GM06990 (cell line): Measurements from ENCODE around the gene ATE1.

Source experiments
- DNase-seq: peaks from one replicate; pipeline ENCODE4 v3.0.0-alpha.2; 2011; ENCODE audit not compliant: insufficient read length; ENCODE audit errors: extremely low read depth
- H3K27me3 ChIP-seq: replicated peaks from 2 replicates; pipeline ENCODE4 v1.6.0; 2011; ENCODE audit warnings: low read length; ENCODE audit not compliant: control insufficient read depth, insufficient read depth
- H3K36me3 ChIP-seq: 2 replicates; pipeline ENCODE4 v1.5.1; 2011; ENCODE audit warnings: low read length; ENCODE audit not compliant: control insufficient read depth, insufficient read depth
- H3K4me3 ChIP-seq: replicated peaks from 2 replicates; pipeline ENCODE4 v1.5.1; 2011; ENCODE audit warnings: low read depth, mild to moderate bottlenecking, control low read depth, low read length
- TF ChIP-seq, protein P1 (sequence below): IDR thresholded peaks from 2 replicates; pipeline ENCODE4 v1.5.1; 2011; ENCODE audit warnings: low read length, control low read depth, mild to moderate bottlenecking, inconsistent platforms; ENCODE audit not compliant: insufficient read depth, poor library complexity, severe bottlenecking

Gene ATE1

DNA sequence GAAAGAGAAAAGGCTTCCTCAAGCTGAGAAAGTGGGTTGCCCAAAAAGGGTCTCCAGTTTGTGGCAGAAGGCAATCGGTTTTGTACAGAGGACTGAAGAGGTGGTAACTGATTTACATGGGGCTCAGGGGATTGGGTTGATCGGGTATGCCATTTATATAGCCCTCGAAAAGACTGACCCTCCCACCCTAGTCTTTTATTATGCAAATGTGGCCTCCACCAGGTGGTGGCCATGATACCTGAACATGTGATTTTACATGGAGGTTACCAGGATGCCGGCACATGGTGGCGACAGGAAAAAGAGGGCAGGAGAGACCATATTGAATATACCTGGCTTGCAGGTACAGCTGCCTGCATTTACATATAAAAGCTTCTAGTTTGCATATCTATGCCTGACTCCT lies 36.7 kb downstream of the ATE1 start:
- DNase-seq = no peak
- TF ChIP-seq, protein P1, sequence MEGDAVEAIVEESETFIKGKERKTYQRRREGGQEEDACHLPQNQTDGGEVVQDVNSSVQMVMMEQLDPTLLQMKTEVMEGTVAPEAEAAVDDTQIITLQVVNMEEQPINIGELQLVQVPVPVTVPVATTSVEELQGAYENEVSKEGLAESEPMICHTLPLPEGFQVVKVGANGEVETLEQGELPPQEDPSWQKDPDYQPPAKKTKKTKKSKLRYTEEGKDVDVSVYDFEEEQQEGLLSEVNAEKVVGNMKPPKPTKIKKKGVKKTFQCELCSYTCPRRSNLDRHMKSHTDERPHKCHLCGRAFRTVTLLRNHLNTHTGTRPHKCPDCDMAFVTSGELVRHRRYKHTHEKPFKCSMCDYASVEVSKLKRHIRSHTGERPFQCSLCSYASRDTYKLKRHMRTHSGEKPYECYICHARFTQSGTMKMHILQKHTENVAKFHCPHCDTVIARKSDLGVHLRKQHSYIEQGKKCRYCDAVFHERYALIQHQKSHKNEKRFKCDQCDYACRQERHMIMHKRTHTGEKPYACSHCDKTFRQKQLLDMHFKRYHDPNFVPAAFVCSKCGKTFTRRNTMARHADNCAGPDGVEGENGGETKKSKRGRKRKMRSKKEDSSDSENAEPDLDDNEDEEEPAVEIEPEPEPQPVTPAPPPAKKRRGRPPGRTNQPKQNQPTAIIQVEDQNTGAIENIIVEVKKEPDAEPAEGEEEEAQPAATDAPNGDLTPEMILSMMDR = no peak
- no peak overlapping the region for H3K4me3 ChIP-seq
- H3K36me3 ChIP-seq = no peaks in the 10 kb centered on the region; the same call in 1 of the 2 replicates
- no peaks in the 10 kb centered on the region for H3K27me3 ChIP-seq

DNA sequence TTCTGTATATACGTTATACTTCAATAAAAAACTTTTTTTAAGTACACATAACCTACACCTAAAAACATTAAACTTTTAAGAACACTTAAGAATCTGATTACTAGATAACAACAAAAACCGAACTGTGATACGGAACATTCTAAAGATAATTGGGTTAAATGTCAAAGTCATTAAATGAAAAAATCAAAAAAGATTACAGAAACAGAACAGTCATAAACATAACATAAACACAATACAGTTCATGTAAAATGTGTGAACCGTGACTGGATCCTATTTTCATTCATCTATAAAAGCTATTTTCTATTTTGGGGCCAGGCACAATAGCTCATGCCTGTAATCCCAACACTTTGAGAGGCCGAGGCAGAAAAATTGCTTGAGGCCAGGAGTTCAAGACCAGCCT lies 38.6 kb downstream of the ATE1 start:
- TF ChIP-seq, protein P1 = no peak
- H3K27me3 ChIP-seq = no peaks in the 10 kb centered on the region

DNA sequence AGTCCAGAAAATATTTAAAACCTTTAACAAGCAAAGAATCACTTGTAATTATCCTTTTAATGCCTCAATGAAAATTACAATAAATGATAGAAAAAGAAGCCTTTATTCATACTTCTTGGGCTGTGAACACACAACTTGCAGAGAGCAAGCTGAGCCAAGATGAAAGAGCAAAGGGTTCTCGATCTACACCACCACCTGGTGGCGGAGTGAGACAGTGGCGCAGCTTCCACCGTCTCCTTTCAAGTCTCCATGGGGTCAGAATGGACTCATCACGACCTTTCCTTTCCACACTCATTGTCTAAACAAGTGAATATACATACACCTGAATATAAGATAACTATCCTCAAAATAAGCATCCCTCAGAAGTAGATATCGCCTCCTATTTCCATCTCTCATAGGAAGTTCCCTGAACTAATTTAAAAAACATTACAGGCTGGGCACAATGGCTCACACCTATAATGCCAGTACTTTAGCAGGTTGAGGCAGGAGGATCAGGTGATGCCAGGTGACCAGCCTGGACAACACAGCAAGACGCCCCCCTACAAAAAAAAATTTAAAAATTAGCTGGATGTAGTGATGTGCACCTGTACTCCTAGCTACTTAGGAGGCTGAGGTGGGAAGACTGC lies 40.7 kb downstream of the ATE1 start:
- H3K27me3 ChIP-seq = no peaks in the 10 kb centered on the region
- DNase-seq = peak; percentile 28
- H3K4me3 ChIP-seq = no peak overlapping the region
- H3K36me3 ChIP-seq = no peaks in the 10 kb centered on the region; the same call in 1 of the 2 replicates
- TF ChIP-seq, protein P1 = peak; percentile 73

More for the DNA sequence above, 38.6 kb downstream of the ATE1 start:
- H3K4me3 ChIP-seq = no peak overlapping the region
- DNase-seq = no peak
- H3K36me3 ChIP-seq = no peaks in the 10 kb centered on the region; the same call in 1 of the 2 replicates

DNA sequence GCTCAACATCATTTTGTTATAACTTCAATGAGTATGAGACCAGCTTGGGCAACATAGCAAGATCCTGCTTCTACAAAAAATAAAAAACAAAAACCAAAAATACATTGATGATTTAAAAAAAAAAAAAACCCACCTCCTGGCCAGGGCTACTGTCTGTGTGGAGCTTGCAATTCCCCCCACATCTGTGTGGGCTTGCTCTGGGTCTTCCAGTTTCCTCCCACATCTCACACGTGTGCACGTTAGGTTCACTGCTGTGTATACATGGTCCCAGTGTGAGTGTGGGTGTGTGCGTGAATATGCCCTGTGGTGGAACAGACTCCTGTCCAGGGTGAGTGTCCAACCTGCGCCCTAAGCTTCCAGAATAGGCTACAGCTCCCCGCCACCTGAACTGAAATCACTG lies 41.6 kb downstream of the ATE1 start:
- Histone ChIP-seq H3K4me3 (no peak overlapping the region), H3K36me3 (no peaks in the 10 kb centered on the region; the same call in 1 of the 2 replicates), H3K27me3 (no peaks in the 10 kb centered on the region)
- TF ChIP-seq, protein P1 = no peak
- DNase-seq = no peak

DNA sequence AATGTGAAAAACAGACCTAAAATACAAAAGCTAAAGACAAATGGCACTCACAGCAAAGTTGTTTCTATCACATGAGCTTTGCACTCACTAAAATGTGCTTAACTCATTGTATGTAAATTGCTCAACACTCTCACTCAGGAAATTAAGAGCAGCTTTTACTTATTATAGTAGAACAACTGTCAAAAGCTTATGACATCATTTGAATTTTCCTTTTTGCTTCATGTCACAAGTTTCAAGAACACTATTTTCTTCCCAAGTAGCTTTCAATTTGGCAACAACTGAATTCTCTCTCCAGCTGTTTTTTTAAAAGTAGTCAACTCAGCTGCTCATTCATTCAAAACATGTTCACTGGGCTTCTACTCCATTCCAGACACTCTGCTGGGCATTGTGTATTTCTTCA lies 46.9 kb downstream of the ATE1 start:
- no peak overlapping the region for H3K4me3 ChIP-seq
- peak; percentile 9 for DNase-seq
- TF ChIP-seq, protein P1 = no peak
- H3K36me3 ChIP-seq = no peaks in the 10 kb centered on the region
- no peaks in the 10 kb centered on the region for H3K27me3 ChIP-seq

DNA sequence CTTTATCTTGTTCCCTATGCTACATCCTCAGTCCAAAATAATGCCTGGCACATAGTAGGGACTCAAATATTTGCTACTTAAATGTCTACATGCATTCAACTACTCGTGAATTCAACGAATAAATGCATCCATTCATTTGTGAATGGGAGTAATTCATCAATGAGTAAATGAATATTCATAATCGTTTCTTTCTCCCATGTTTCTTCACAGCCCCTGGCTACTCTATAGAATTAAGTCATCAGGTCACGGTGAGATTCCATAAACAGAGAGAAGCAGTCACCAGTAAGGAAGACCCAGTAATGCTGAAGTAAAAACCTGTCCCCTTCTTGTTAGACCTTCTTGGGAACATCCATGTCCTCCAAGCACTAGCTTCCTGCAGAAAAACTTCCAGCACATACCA lies 48.4 kb downstream of the ATE1 start:
- TF ChIP-seq, protein P1 = no peak
- Histone ChIP-seq H3K36me3 (no peaks in the 10 kb centered on the region), H3K4me3 (no peak overlapping the region), H3K27me3 (no peaks in the 10 kb centered on the region)
- DNase-seq = no peak
